Activated CD8-positive, alpha-beta memory T cell treated with anti-CD3 and anti-CD28 coated beads, Interleukin-2, amount 50 U/mL, for 1 hour (primary cell): Measurements from ENCODE around the gene ISLR2.
"Not testable (repeated sequence)": the region's sequence is repeated elsewhere in the genome, so short reads cannot be mapped to it uniquely, and the experiment has no call there.

Experiments
- DNase-seq: peaks from one replicate; pipeline ENCODE4 v3.0.0-alpha.2; 2020; ENCODE audit errors: extremely low read depth

The ISLR2 gene

DNA sequence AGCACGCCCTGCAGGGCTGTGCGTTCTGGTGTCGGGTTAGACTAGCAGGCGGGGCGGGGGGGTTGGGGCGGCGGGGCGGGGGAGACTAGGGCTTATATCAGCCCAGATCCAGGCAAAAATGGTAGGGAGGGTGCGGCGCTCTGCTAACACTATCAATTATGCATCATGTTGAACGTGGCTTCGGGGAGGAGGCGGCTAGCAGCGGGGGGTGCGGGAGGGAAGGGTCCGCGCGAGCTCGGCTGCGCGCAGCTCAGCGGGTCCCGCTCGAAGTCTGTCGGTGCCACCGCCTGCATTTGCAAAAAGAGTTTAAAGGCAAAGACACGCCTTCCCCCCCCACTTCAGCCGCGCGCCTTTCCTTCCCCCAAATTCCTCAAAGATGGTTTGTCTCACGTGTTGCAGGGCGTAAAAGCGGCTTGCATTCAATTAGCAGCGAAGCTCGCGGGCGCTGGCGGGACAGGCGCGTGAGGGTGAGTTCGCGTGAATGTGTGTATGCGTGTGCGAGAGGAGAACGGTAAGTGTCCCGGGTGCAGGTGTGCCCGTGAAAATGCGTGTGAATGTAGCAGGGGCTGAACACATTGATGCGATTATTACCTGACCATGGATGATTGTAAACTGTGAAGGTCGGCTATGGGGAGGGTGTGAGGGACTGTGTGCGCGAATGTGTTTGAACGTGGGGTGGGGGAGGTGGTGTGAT, at the start of gene ISLR2:
ISLR2 (plus strand) TSS at position 432 of the 694 bp plus-strand sequence. CDS start 2,169 bp downstream, outside the sequence.
- no peak for DNase-seq

- not testable (repeated sequence) for DNase-seq
Observed at GRCh38 chr15:74082450-74082849, 47.9 kb upstream of the ISLR2 start, which contains the start of gene GOLGA6A. TSS of gene GOLGA6A (minus strand) at chr15:74082550. CDS start at chr15:74082509, 41 bp downstream.

GRCh38 chr15:74094567-74094966, 35.8 kb upstream of the ISLR2 start:
- DNase-seq: not testable (repeated sequence)

DNA sequence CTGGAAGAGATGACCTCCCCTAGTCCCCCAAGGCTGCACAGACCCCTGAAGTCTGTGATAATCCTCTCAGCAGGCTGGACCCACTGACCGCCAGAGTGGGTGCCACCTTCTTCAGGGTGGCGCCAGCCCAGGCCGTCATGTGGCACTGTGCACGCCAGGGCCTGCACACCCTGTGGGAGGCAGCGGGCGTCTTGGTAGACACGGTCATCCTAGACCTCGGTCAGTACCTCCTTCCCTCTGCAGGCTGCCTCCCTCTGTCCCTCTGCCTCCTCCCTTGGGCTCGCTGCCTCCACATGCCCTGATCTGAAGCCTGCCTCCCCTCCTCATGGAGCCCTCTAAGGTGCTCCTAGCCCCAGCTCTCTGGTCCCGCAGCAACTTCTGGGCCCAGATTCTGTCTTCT, 34.8 kb upstream of the ISLR2 start:
- DNase-seq: not testable (repeated sequence)

DNA sequence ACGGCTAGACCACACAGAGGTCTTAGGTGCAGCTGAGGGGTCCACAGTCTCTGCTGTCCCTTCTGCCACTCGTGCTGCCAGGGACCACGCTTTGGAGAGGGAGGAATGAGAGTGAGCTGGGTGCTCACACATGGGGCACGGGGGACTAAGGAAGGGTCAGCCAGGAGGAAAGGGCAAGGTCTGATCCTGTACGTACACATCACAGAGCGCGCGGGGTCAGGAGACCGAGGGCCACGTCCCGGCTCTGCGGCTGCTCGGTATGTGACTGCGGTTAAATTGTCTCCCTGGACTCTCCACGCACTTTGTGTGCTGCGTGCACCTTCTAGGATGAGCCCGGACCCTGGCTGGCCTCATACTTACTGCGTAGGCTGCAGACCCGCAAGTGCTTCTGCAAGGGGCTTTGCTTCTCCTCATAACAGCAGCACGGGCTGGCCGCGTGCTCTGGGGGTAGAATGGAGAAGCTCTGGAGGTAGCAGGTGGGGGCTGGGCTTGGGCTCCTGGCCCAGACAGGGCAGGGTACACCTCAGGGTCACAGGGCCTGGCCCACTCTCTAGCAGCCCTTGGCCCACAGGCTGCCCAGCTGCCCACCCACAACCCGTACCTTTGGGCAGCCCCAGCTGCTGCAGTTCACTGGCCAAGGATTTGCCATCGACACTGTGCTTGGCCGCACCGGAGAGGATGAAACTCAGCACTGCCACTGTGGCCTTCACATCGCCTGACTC, 33.5 kb upstream of the ISLR2 start:
- not testable (repeated sequence) for DNase-seq

- DNase-seq: peak; percentile 11
Observed at GRCh38 chr15:74099963-74100733, 30.2 kb upstream of the ISLR2 start.

DNA sequence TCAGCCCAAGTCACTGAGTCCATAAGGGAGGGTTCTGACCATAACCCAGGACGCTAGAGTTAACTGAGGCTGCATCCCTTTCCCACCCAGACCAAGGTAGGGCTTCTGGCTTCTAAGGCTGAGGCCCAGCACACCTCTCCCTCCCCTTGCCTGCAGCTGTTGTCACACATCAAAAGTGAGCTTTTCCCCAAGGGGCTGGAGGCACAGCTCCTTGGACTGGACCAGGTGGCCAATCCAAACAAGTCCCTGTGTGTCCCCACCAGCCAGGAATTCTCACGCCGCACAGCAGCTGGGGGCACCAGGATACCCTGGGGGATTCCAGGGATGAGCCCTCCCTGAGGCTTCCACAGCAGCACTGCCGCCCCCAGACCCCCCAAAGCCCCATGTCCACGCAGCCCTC, 22.3 kb upstream of the ISLR2 start:
- DNase-seq: no peak

- not testable (repeated sequence) for DNase-seq
Observed at GRCh38 chr15:74108611-74109010, 21.8 kb upstream of the ISLR2 start.

DNA sequence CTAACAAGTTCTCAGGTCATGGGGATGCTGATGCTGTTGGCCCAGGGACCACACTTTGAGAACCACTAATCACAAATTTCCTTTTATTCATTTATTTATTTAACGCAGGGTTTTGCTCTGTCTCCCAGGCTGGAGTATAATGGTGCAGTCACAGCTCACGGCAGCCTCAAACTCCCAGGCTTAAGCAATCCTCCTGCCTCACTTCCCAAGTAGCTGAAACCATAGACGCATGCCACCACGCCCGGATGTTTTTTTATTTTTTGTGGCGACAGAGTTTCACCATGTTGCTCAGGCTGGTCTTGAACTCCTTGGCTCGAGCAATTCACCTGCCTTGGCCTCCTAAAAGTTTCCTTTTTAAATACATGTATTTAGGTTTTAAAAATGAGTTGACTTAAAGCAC, 20.7 kb upstream of the ISLR2 start:
- DNase-seq: no peak

GRCh38 chr15:74120426-74120825, 10.0 kb upstream of the ISLR2 start:
- DNase-seq: no peak

GRCh38 chr15:74121039-74121438, 9.3 kb upstream of the ISLR2 start:
- DNase-seq: no peak

DNA sequence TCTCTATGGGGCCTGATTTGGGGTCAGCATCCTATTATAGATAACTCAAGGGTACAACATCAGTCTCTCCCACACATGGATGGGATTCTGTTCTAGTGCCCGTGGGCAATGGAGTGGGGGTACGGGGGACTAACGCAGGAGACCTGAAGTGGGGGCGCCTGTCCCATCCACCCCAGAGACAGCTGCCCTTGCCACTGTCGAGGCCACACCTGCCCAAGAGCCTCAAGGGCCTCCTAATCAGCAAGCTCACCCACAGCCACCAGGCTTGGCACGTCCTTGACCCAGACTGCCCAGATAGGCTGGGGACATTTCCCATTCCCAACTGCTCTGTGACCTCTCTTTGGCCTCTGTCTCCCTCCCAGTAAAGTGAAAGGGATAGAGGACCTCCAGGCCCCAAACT, 8.5 kb upstream of the ISLR2 start:
- no peak for DNase-seq

DNA sequence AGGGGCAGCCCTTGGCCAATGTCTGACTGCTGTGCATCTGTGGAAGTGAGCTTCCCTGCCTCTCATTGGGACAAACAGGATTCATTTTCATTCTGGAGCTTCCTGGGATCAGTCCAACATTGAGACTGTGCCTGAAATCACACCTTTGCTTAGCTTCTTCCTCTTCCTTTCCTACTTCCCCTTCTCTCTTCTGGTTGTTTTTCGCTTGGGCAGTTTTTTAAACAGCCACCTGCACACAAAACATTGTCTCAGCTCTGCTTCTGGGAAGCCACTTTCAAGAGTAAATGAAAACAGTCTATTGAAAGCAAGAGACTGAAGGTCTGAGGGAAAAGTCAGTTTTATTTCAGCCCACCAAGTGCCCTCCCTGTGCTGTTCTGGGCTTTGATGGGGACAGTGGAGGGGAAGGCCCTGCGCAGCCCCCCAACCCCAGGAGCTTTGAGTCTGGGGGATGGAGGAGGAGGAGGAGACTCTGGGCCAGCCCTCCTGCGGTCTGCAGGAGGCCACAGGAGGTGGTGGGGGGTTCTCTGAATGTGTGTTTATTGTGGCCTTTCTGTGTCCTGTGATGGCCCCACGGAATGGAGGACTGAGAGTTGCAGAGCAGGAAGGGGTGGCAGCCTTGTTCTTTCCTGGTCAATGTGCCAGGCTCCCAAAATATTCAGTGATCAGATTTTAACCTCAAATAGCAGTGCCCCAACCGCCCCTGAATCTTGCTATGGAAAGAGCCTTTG, 7.8 kb upstream of the ISLR2 start:
- no peak for DNase-seq

GRCh38 chr15:74123131-74123429, 7.3 kb upstream of the ISLR2 start:
- DNase-seq: no peak

DNA sequence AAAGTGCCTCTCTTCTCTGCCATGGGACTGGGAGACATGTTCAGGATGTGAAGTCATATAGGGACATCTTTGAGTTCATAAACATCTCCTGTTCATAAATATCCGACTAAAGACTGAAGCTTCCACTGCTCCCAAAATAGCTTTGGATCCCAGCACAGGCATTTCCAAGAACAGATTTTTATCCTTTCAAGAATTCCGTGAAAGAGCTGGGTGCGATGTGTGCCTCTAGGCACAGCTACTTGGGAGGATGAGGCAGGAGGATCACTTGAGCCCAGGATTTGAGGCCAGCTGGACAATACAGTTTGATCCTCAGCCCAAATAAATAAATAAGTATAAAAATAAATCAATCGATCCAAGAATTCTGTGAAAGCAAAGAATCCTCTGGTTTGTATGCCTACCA, 6.7 kb upstream of the ISLR2 start:
- no peak for DNase-seq

DNA sequence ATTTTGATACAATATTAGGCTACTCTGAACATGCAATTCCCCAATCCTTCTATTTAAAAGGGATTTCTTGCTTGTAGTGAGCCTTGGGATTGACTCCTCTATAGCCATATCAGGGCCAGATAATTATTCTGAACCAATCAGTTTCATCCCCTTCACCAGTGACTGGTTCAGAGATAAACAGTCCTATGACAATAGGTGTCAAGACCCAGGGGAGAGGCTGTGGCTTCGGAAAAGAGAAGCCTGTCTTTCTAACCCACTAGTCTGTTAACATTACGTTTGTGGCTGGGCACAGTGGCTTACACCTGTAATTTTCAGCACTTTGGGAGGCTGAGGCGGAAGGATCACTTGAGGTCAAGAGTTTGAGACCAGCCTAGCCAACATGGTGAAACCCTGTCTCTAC, 6.2 kb upstream of the ISLR2 start:
- no peak for DNase-seq

DNA sequence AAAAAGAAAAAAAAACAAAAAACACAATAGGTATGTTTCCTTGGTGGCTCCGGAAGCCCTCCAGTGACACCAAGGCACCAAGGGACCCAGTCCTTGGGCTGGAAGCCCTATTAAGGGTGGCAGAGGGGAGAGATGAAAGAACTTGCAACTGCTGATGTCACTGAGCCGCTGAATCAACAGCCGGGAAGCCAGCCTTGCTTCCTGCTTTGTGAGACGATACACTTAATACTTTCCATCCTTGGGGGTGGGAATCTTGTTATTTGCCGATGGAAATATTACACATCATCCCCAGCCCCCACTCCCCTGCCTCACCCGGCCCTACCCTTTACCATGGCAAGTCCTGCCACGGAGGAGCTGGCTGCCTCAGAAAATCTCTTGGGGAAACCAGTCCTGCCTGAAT, 5.6 kb upstream of the ISLR2 start:
- no peak for DNase-seq

GRCh38 chr15:74127255-74127953, 3.0 kb upstream of the ISLR2 start:
- DNase-seq: peak; percentile 54

DNA sequence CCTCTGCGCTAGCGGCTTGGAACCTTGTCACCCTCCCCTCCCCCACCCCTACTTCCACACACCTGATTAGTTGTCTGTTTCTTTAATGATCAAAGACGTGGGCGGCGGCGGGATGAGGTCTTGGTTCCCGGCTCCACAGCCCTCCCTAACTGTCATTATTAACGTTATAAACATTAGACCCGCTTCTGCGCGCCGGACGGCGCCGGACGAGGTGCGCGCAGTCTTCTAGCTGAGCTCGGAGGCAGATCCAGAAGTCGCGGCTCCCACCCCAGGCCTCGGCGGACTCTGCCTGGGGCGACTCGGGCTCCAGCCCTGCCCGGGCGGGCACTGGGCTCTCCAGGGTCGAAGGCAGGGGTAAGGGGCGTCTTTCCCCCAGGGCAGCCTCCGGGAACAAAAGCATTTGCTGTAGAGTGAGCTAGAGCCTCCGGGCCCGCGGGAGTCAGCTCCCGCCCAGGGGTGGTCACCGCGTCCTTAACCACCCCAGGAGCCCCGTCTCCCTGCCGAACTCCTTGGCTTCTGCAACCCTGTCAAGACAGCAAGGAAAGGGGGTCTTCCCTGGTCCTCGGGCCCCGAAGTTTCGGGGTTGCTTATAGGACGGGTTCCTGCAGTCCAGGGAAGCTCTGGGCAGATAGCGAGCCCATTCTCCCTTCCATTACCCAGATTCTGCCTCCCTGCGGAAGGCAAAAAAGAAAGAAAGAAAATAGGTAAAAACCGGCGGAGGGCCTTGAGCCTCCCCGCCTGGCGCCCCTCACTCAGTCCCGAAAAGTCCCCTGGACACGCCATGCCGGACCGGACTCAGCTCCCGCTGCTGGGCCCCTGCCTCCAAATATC, 2.2 kb upstream of the ISLR2 start:
- no peak for DNase-seq

GRCh38 chr15:74128785-74129585, 1.4 kb upstream of the ISLR2 start:
- no peak for DNase-seq
